K562 (cell line): ENCODE measurements around the gene OXSM. TPM values are rescaled to one million over a fixed set of nuclear protein-coding genes. Genes with fewer than 3 reads are reported as not detected.
A peak's percentile ranks its signal among the peaks of the same experiment; 100 is the strongest.

Experiments
- ATAC-seq: fragments of 200-7000 bp; cut with Tn5 transposase; 3 replicates; pipeline ENCODE4 v1.9.1; 2020; ENCODE audit warnings: moderate library complexity
- BruUV-seq: library from RNA; stranded (reverse); fragments of 400-500 nt; replicated peaks from 2 replicates; lab custom pipeline; 2021; lab: Mats Ljungman, UMichigan
- CTCF ChIA-PET: fragments of 300-600 bp; formaldehyde crosslinking; extraction: SDS; loops from one replicate; lab custom pipeline; 2021; ENCODE audit warnings: low intra/inter-chr PET ratio; lab: Yijun Ruan, JAX
- POLR2A ChIA-PET: fragments of 300-600, 350-650 bp; sonication (Branson Sonifier 250); formaldehyde crosslinking; extraction: SDS; loops from one replicate; lab custom pipeline; 2021; ENCODE audit warnings: antibody characterized with exemption, inconsistent platforms; lab: Yijun Ruan, JAX
- DNase-seq, 4 experiments: peaks; one replicate each; pipeline versions ENCODE4 v3.0.0 to v3.0.0-alpha.2; 2011 to 2018; ENCODE audit warnings: low spot score in 3 of 4, mixed read lengths in 3 of 4; ENCODE audit errors: extremely low read depth in 1 of 4
- FAIRE-seq: peaks from 2 replicates; lab custom pipeline; 2011; peaks lifted over from hg19 to GRCh38; lab: Jason Lieb, UNC
- H2AFZ ChIP-seq: 2 replicates; pipeline ENCODE4 v1.6.0; 2011; ENCODE audit warnings: low read depth, low read length, control low read depth, inconsistent platforms
- H3K27ac ChIP-seq: fragments of 200-600 bp; 3 replicates; pipeline ENCODE4 v1.8.0; 2011; ENCODE audit warnings: low read depth, mild to moderate bottlenecking, control low read depth, inconsistent platforms, low read length, moderate library complexity, mixed read lengths; ENCODE audit errors: extremely low read depth
- H3K27me3 ChIP-seq, 2 experiments: fragments of 300-600 bp in 1 of 2; 2 replicates in 1 of 2; 3 replicates in 1 of 2; pipeline versions ENCODE4 v1.6.0 to v1.8.0; 2011; ENCODE audit warnings: inconsistent platforms in 2 of 2, low read length in 2 of 2, mild to moderate bottlenecking in 1 of 2, mixed read lengths in 1 of 2, moderate library complexity in 1 of 2; ENCODE audit not compliant: control insufficient read depth in 2 of 2, insufficient read depth in 2 of 2
- H3K36me3 ChIP-seq: fragments of 300-600 bp; 3 replicates; pipeline ENCODE4 v1.8.0; 2011; ENCODE audit warnings: mild to moderate bottlenecking, low read length, inconsistent platforms; ENCODE audit not compliant: control insufficient read depth, insufficient read depth
- H3K4me1 ChIP-seq, 2 experiments: fragments of 200-600 bp in 1 of 2; replicated peaks in 1 of 2; 2 replicates in 1 of 2; 3 replicates in 1 of 2; pipeline versions ENCODE4 v1.5.1 to v1.8.0; 2011; ENCODE audit warnings: inconsistent platforms in 2 of 2, low read length in 2 of 2, mild to moderate bottlenecking in 1 of 2, mixed read lengths in 1 of 2, moderate library complexity in 1 of 2; ENCODE audit not compliant: control insufficient read depth in 2 of 2, insufficient read depth in 2 of 2
- H3K4me2 ChIP-seq: 2 replicates; pipeline ENCODE4 v1.6.1; 2011; ENCODE audit warnings: low read length, control low read depth, inconsistent platforms, mixed read lengths; ENCODE audit not compliant: insufficient read depth
- H3K4me3 ChIP-seq: fragments of 200-600 bp; sonication (generic), shearing (Covaris generic); 2 replicates; pipeline ENCODE4 v1.5.1; 2016; ENCODE audit warnings: control low read depth, inconsistent platforms
- H3K79me2 ChIP-seq: fragments of 200-600 bp; 3 replicates; pipeline ENCODE4 v1.8.0; 2011; ENCODE audit warnings: low read length, inconsistent platforms; ENCODE audit not compliant: control insufficient read depth, insufficient read depth
- H3K9ac ChIP-seq, 2 experiments: 2 replicates each; pipeline versions ENCODE4 v1.6.0 to v1.6.1; 2011; ENCODE audit warnings: low read depth in 2 of 2, low read length in 2 of 2, control low read depth in 1 of 2, inconsistent platforms in 1 of 2, mild to moderate bottlenecking in 1 of 2, mixed read lengths in 1 of 2; ENCODE audit not compliant: insufficient read depth in 1 of 2
- H3K9me1 ChIP-seq: one replicate; pipeline ENCODE4 v1.6.0; 2011; ENCODE audit warnings: inconsistent platforms, mild to moderate bottlenecking, low read length, moderate library complexity; ENCODE audit not compliant: control insufficient read depth, insufficient read depth
- H3K9me3 ChIP-seq: replicated peaks from 2 replicates; pipeline ENCODE4 v1.5.1; 2011; ENCODE audit warnings: low read depth, low read length, inconsistent platforms; ENCODE audit not compliant: control insufficient read depth, insufficient read depth
- H4K20me1 ChIP-seq: replicated peaks from 2 replicates; pipeline ENCODE4 v1.6.1; 2011; ENCODE audit warnings: low read length, inconsistent platforms, mixed read lengths; ENCODE audit not compliant: control insufficient read depth, insufficient read depth
- BRD4 ChIP-seq: fragments of 200-600 bp; sonication (generic); IDR thresholded peaks from 2 replicates; pipeline ENCODE4 v1.6.1; 2017; ENCODE audit warnings: inconsistent platforms
- BRF1 ChIP-seq: IDR thresholded peaks from 3 replicates; pipeline ENCODE4 v1.6.1; 2011; ENCODE audit warnings: borderline replicate concordance, mild to moderate bottlenecking; ENCODE audit not compliant: insufficient read length; ENCODE audit errors: extremely low read depth
- CLOCK ChIP-seq: fragments of 250-450 bp; sonication (Bioruptor Pico); IDR thresholded peaks from 2 replicates; pipeline ENCODE4 v1.4.0; 2020; ENCODE audit warnings: mild to moderate bottlenecking, moderate library complexity, borderline replicate concordance
- KLF6 ChIP-seq: fragments of 250-450 bp; sonication (Bioruptor Pico); IDR thresholded peaks from 2 replicates; pipeline ENCODE4 v1.4.0; 2020; ENCODE audit warnings: mild to moderate bottlenecking, moderate library complexity, borderline replicate concordance
- MECOM ChIP-seq: fragments of 250-450 bp; sonication (Bioruptor Pico); IDR thresholded peaks from 2 replicates; pipeline ENCODE4 v1.8.0; 2022; ENCODE audit warnings: inconsistent platforms
- MXI1 ChIP-seq: IDR thresholded peaks from 2 replicates; pipeline ENCODE4 v1.6.1; 2011; ENCODE audit warnings: low read depth, mild to moderate bottlenecking, improper control_type of control experiment, low read length
- RBBP5 ChIP-seq: fragments of 200-600 bp; sonication (generic); IDR thresholded peaks from 2 replicates; pipeline ENCODE4 v1.6.1; 2012; ENCODE audit warnings: borderline replicate concordance, mild to moderate bottlenecking, low read length, control low read depth, inconsistent platforms; ENCODE audit not compliant: insufficient read depth, poor library complexity, severe bottlenecking
- SRF ChIP-seq, 2 experiments: fragments of 250-450, 450-650 bp in 1 of 2; sonication (Bioruptor Pico) in 1 of 2; sonication (generic) in 1 of 2; formaldehyde crosslinking; IDR thresholded peaks; 2 replicates each; pipeline versions ENCODE4 v1.5.0 to v1.5.1; 2020 to 2022; ENCODE audit warnings: mild to moderate bottlenecking in 1 of 2, missing genetic modification reagents in 1 of 2
- TBP ChIP-seq: optimal IDR thresholded peaks from 2 replicates; pipeline ENCODE3; 2011; ENCODE audit warnings: low read depth, low read length, improper control_type of control experiment
- XRCC4 ChIP-seq: IDR thresholded peaks from one replicate; pipeline ENCODE4 v1.6.1; 2011; ENCODE audit not compliant: insufficient read depth, insufficient read length; ENCODE audit errors: extremely low read depth
- ZNF79 ChIP-seq: fragments of 250-450 bp; sonication (Bioruptor Pico); IDR thresholded peaks from 2 replicates; pipeline ENCODE4 v1.4.0; 2020; ENCODE audit warnings: low read depth, mild to moderate bottlenecking, moderate library complexity
- WGBS: fragments of 100-300 bp; shearing (Covaris generic); methylation state at CpG from one replicate; pipeline ENCODE4 v1.1.6; 2016; ENCODE audit warnings: low coverage, mixed read lengths; ENCODE audit not compliant: insufficient coverage; ENCODE audit errors: missing lambda C conversion rate; 5-methylcytosine and 5-hydroxymethylcytosine counted together
- in situ Hi-C: fragments of 300-500 bp; cut with MboI; formaldehyde crosslinking; loops from 4 replicates; pipeline ENCODE4 v1.15.0; 2018; ENCODE audit warnings: inconsistent platforms, mixed read lengths
- intact Hi-C: fragments of 100-400 bp; cut with micrococcal nuclease; formaldehyde crosslinking; loops from 2 replicates; pipeline ENCODE4 v1.14.2; 2022
- polyA plus RNA-seq, 8 experiments: library from polyadenylated mRNA; depleted of rRNA in 4 of 8; stranded (reverse) in 5 of 8; unstranded in 3 of 8; fragments of >200 nt; fragmentation: Nextera tagmentation in 2 of 8; fragmentation: Illumina TruSeq in 1 of 8; extraction: Ambion mirVana in 2 of 8; extraction: Trizol in 1 of 8; gene quantifications; 2 replicates each; pipeline versions ENCODE4 v1.2.1 to v1.2.3, GENCODE V29; 2011 to 2014; ENCODE audit warnings: inconsistent platforms in 1 of 8, missing spikeins in 1 of 8
- total RNA-seq, 7 experiments: library from RNA; depleted of rRNA in 6 of 7; stranded (reverse); fragments of >200 nt in 6 of 7; fragmentation: Illumina TruSeq in 2 of 7; extraction: Trizol in 2 of 7; gene quantifications; 2 replicates each; pipeline versions ENCODE4 v1.2.1 to v1.2.3, GENCODE V29; 2011 to 2021; ENCODE audit warnings: low replicate concordance in 1 of 7
- TF ChIP-seq, protein P1 (sequence below): fragments of 450-650 bp; conservative IDR thresholded peaks from 2 replicates; pipeline ENCODE4 v1.6.1; 2016; ENCODE audit warnings: missing genetic modification characterization, low read depth, mild to moderate bottlenecking, control low read depth, missing compliant biosample characterization

Gene OXSM
- total and polyA plus RNA-seq, 9 of the 15 experiments (the other 6 are each of a cell fraction or from before 2014, with no cell fraction given), result 24.0 to 107 (median 34.0) TPM

DNA sequence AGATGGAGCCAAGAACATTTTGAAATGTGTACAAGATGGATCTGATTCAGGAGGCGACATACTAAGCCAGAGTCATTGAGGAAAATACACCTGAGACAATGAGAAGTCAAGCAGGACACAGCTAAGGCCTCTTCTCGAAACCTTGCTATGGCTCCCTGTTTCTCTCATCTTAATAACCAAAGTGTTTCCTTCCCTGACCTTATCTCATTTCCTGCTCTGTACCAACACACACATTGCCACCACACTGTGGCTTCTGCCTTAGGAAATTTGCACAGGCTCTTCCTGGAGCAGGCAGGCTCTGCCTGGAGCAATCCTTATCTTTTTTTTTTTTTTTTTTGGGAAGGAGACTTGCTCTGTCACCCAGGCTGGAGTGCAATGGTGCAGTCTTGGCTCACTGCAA lies 36.6 kb downstream of the OXSM start:
- peak; percentile 23 for FAIRE-seq
- no peak overlapping the region for H3K27ac ChIP-seq
- no TSS peak for BruUV-seq
- no peak overlapping the region for H3K4me3 ChIP-seq
- H3K4me1 ChIP-seq, result no peaks in the 10 kb centered on the region
- intact Hi-C loops, result no loop called here
- ChIA-PET POLR2A (interaction anchor here (0.6 kb wide), 1 partner anchor 134 kb away, joined by 4 read pairs; no protein-coding TSS in a partner anchor), CTCF (no interaction called here)
- no peaks in the 10 kb centered on the region; a peak in 1 of 5 replicates for H3K27me3 ChIP-seq
- WGBS, result 3% methylated on average over 2 of the region's 2 CpGs
- H3K9me1 ChIP-seq, result no peaks in the 10 kb centered on the region
- no peaks in the 10 kb centered on the region for H3K9me3 ChIP-seq
- no peak for DNase-seq
- no peak overlapping the region for H3K9ac ChIP-seq
- H2AFZ ChIP-seq, result no peak overlapping the region
- in situ Hi-C loops, result no loop called here
- no peaks in the 10 kb centered on the region for H4K20me1 ChIP-seq
- no peaks in the 10 kb centered on the region for H3K36me3 ChIP-seq
- TF ChIP-seq BRF1, result no peak
- TF ChIP-seq MXI1, result no peak
- no peak for TF ChIP-seq KLF6 (CRISPR knock-in tag)
- no peak for TF ChIP-seq TBP
- TF ChIP-seq, protein P1, sequence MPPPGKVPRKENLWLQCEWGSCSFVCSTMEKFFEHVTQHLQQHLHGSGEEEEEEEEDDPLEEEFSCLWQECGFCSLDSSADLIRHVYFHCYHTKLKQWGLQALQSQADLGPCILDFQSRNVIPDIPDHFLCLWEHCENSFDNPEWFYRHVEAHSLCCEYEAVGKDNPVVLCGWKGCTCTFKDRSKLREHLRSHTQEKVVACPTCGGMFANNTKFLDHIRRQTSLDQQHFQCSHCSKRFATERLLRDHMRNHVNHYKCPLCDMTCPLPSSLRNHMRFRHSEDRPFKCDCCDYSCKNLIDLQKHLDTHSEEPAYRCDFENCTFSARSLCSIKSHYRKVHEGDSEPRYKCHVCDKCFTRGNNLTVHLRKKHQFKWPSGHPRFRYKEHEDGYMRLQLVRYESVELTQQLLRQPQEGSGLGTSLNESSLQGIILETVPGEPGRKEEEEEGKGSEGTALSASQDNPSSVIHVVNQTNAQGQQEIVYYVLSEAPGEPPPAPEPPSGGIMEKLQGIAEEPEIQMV (tag), result no peak
- no peak for TF ChIP-seq BRD4
- TF ChIP-seq XRCC4, result no peak
- no peak for TF ChIP-seq MECOM (CRISPR knock-in tag)
- no peak for TF ChIP-seq ZNF79 (CRISPR knock-in tag)
- no peak for TF ChIP-seq CLOCK (CRISPR knock-in tag)
- no peak for TF ChIP-seq RBBP5
- no peak for TF ChIP-seq SRF (CRISPR knock-in tag; IDR thresholded peaks at IDR 0.05)
- TF ChIP-seq, all 486 proteins: peak for 0
- H3K79me2 ChIP-seq, result no peaks in the 10 kb centered on the region
- H3K4me2 ChIP-seq, result no peak overlapping the region
- ATAC-seq, result no peak; the same call in 2 of the 3 replicates
